MV-4-11 (cell line): ENCODE measurements around the gene MRPS7.
"Not testable (repeated sequence)": the region's sequence is repeated elsewhere in the genome, so short reads cannot be mapped to it uniquely, and the experiment has no call there.

Experiments used
- DNase-seq: peaks from one replicate; lab custom pipeline; 2025; lab: John Stamatoyannopoulos, UW

Gene MRPS7

DNA sequence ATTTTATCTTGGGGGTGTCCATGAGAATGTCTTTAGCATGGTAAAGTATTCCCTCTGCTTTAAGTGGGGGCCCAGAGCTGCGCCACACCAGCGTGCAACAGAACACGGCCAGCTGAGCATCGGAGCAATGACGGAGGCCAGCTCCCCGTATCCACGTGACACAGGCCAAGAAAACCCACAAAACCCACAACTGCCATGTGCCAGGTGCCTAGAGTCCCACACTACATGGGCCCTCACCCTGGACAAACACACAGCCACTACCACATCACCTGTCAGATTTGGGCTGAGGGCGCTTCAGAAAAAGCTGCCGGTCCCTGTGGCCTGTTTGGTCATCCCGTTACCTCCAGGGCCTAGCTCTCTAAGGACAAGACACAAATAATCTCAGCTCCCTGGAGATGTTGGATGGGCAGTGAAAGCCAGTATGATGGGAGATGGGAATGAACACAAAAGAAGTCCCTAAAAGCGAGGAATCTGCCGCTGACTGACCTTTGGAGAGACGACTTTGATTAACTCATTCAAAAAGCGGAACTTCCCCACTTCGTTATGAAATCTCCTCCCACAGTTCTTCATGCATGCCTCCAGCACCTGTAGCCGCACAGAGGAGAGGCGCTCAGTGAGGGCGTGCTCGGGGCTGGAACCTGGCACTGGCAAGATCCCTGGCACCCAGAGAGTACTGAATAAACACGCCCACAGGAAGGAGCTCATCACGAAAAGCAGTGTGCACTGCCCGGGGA, 17.4 kb upstream of the MRPS7 start:
- DNase-seq = peak; percentile 78

GRCh38 chr17:75245011-75245410, 16.7 kb upstream of the MRPS7 start:
- DNase-seq = no peak

- DNase-seq = no peak
Measured at GRCh38 chr17:75246404-75246803, 15.3 kb upstream of the MRPS7 start.

DNA sequence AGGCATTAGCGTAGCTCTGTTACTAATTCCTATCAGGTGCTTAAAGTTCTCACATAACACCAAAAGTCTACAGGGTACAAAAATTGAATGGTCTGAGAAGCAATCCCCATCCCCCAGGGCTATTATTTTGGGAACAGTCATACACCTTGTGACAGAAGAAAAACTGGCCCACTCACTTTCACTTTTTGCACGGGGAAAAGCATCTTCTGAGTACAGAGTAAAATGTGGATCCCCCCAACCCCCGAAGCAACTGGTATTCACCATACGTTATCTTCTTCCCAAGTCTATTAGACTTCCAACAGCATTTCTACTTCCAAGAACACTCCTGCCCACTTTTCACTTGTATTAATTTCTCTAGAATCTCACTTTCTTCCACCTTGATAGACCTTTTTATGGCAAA, 12.1 kb upstream of the MRPS7 start:
- DNase-seq = no peak

DNA sequence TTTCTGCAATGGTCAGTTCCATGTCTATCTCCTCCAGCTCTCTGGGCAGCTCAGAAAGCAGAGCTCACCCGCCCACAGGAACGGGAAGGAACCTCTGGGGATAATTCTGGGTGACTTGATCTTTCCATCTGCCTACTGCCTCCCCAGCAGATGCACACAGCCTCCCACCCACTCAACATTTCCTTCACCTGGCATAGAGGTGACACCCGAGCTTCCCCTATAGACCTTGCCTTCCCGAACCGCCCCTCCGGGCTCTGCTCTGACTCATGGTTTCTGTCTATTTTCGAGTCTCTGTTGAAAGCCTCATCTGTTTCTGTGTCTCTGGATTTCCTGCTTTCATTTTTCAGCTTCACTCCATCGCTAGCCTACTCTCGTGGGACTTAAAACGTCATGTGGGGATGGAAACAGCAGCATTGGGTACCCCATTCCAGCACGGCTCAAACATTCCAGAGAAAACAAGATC, 11.6 kb upstream of the MRPS7 start:
- DNase-seq = peak; percentile 56

GRCh38 chr17:75252039-75252816, 9.5 kb upstream of the MRPS7 start:
- no peak for DNase-seq

DNA sequence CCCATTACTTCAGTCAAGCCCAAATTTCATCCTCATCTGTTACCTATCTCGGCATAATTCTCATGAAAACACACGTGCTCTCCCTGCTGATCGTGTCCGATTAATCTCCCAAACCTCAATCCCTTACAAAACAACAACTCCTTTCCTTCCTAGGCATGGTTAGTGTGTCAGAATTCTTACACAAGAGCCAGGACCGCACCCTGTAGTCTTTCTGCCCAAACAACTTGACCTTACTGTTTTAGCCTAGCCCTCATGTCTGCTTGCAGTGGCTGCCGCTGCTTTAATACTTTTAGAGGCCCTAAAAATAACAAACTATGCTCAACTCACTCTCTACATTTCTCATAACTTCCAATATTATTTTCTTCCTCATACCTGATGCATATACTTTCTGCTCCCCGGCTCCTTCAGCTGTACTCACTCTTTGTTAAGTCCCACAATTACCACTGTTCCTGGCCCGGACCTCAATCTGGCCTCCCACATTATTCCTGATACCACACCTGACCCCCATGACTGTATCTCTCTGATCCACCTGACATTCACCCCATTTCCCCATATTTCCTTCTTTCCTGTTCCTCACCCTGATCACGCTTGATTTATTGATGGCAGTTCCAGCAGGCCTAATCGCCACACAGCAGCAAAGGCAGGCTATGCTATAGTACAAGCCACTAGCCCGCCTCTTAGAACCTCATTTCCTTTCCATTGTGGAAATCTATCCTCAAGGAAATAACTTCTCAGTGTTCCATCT, 5.6 kb upstream of the MRPS7 start:
- DNase-seq = not testable (repeated sequence)

DNA sequence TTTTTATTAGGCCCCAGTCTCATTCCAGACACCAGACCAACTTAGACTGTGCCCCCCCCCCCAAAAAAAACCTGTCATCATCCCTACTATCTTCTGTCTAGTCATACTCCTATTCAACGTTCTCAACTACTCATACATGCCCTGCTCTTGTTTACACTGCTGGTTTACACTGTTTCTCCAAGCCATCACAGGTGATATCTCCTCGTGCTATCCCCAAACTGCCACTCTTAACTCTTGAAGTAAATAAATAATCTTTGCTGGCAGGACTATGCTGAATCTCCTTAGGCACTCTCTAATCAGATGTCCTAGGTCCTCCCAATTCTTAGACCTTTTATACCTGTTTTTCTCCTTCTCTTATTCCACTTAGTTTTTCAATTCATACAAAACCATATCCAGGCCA, 4.5 kb upstream of the MRPS7 start:
- DNase-seq = not testable (repeated sequence)

GRCh38 chr17:75260641-75261335, 891 bp upstream of the MRPS7 start:
- no peak for DNase-seq

DNA sequence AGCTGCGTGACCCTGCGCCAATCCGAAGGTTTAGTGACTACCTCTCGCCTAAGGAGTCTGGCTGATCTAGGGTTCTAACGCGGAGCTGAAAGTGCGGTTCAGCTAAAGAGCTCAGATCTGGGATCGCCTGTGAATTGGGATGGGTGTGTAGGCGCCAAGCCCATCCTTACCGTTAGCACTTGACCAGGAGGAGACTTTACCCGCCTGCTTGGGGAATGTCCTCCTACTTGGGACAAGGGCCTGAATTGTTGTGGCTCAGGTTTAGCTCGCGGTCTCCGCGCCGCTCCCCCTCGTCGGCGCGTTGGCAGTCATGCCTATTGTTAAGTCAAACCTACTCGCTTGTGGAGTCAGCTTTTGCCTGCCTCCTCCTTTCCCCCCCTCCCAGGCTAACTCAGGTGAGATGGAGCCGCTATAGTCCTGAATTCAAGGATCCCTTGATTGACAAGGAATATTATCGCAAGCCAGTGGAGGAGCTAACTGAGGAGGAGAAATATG, 480 bp downstream of the MRPS7 start:
- no peak for DNase-seq

- peak; percentile 17 for DNase-seq
Measured at GRCh38 chr17:75263055-75263454, 1.4 kb downstream of the MRPS7 start.

DNA sequence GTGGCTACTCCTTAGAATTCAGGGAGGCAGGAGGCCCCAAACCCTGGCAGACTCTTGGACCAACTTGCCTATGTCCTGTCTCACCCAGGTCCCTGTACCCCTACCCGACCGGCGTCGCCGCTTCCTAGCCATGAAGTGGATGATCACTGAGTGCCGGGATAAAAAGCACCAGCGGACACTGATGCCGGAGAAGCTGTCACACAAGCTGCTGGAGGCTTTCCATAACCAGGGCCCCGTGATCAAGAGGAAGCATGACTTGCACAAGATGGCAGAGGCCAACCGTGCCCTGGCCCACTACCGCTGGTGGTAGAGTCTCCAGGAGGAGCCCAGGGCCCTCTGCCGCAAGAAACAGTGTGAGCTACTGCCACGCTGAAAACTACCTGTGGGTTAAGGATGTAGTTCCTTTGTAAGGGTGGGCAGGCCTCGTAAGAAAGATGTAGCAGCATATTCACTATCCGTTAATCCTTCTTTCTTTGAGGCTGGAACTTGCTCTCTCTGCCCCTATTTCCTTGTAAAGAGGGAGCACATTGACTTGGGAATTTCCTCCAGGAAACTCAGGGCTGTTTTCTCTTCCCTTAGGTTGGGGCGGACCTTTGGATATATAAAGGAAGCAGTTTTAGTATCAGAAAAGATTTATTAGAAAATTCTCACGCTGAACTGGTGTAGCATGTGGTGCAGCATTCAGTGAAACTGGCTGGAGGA, 4.1 kb downstream of the MRPS7 start:
- no peak for DNase-seq

- no peak for DNase-seq
Measured at GRCh38 chr17:75266316-75267152, 4.9 kb downstream of the MRPS7 start.

- DNase-seq = peak; percentile 94
Measured at GRCh38 chr17:75267153-75267410, 5.4 kb downstream of the MRPS7 start.

GRCh38 chr17:75267411-75268232, 5.9 kb downstream of the MRPS7 start:
- peak; percentile 45 for DNase-seq

DNA sequence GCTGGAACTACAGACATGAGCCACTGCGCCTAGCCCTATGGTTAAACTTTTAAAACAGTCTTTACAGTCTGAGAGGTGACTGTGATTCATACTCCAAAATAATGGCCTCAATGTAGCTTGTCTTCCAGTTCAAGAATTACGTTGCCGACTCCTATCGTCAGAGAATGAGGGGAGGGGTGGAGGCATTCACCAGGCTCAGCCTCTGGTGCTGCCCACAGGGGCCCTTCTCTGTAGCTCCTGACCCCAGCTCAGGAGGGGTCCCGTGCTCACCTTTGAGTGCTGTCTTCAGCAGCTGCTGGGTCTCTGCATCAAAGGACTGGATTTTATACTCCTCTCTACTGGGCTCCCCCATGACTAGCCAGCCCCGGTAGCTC, 8.2 kb downstream of the MRPS7 start:
- DNase-seq = no peak

DNA sequence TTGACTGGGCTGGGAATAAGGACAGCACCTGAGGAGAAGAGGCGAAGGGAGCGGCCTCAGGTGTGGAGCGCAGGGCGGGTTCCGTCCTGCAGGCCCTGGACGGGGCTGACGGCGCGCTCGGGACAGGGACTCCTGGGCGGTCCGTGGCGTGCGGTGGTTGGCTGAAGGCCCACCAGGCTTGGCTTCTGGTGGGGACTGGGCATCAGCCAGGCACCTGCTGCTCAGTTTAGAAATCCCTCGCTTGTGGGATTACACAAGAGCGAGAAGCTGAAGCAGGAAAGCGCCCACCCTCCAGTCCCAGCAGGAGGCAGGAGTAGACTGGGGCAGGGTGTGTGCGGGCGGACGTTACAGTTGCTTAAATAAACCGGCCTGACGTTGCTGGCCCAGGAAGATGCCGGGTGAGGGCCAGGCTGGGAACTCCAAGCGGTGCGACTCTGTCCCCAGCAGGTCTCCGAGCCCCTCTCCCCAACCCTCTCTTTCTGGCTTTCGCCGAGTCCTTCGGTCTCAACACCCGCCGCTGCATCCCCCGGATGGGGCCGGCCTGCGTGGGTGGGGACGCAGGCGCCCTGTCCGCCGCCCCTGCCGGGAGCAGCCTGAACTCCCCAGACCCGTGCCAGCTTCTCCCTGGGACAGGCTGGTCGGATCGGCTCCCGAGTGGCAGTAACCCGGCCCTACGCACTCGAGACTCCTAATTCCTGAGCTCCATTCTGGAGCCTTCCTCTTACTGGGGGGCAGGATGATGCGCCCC, 8.7 kb downstream of the MRPS7 start:
- DNase-seq = peak; percentile 81

GRCh38 chr17:75270966-75271232, 9.2 kb downstream of the MRPS7 start, which contains the start of gene MIF4GD:
Gene MIF4GD (minus strand): TSS chr17:75271231. CDS start chr17:75270195, 1,036 bp downstream.
- DNase-seq = no peak
